Pons (tissue), 1 donor: ENCODE data around the gene SMCHD1.
A peak's percentile ranks its signal among the peaks of the same experiment; 100 is the strongest.
"Not testable (repeated sequence)": the region's sequence is repeated elsewhere in the genome, so short reads cannot be mapped to it uniquely, and the experiment has no call there.

Source experiments
- DNase-seq: peaks from one replicate; pipeline ENCODE4 v3.0.0-alpha.2; 2016; ENCODE audit warnings: low spot score

The SMCHD1 gene

GRCh38 chr18:2716394-2717326 is 61.1 kb downstream of the SMCHD1 start:
- peak; percentile 14 for DNase-seq

GRCh38 chr18:2717407-2717806 is 61.9 kb downstream of the SMCHD1 start:
- peak; percentile 6 for DNase-seq

GRCh38 chr18:2719040-2719439 is 63.5 kb downstream of the SMCHD1 start:
- DNase-seq = no peak

- DNase-seq = no peak
These were observed 67.7 kb downstream of the SMCHD1 start for GRCh38 chr18:2723207-2723606.

GRCh38 chr18:2729757-2730156 is 74.2 kb downstream of the SMCHD1 start:
- DNase-seq = no peak

GRCh38 chr18:2736823-2737222 is 81.3 kb downstream of the SMCHD1 start:
- DNase-seq = no peak

GRCh38 chr18:2740082-2740481 is 84.6 kb downstream of the SMCHD1 start:
- DNase-seq = not testable (repeated sequence)

GRCh38 chr18:2746274-2746673 is 90.7 kb downstream of the SMCHD1 start:
- DNase-seq = no peak

- DNase-seq = no peak
These were observed 102.8 kb downstream of the SMCHD1 start for GRCh38 chr18:2758309-2758708.

GRCh38 chr18:2774669-2775068 is 119.1 kb downstream of the SMCHD1 start:
- no peak for DNase-seq

- DNase-seq = no peak
These were observed 121.1 kb downstream of the SMCHD1 start for GRCh38 chr18:2776601-2777000.

GRCh38 chr18:2777241-2777640 is 121.7 kb downstream of the SMCHD1 start:
- no peak for DNase-seq

GRCh38 chr18:2780750-2781149 is 125.2 kb downstream of the SMCHD1 start:
- DNase-seq = no peak

GRCh38 chr18:2787225-2787624 is 131.7 kb downstream of the SMCHD1 start:
- DNase-seq = no peak

- no peak for DNase-seq
These were observed 136.9 kb downstream of the SMCHD1 start for GRCh38 chr18:2792395-2792794.

- DNase-seq = no peak
These were observed 138.6 kb downstream of the SMCHD1 start for GRCh38 chr18:2794159-2794558.

GRCh38 chr18:2797951-2798350 is 142.4 kb downstream of the SMCHD1 start:
- no peak for DNase-seq

GRCh38 chr18:2799369-2799768 is 143.8 kb downstream of the SMCHD1 start:
- DNase-seq = no peak

- DNase-seq = no peak
These were observed 150.7 kb downstream of the SMCHD1 start for GRCh38 chr18:2805970-2806943.

GRCh38 chr18:2808640-2809039 is 153.1 kb downstream of the SMCHD1 start:
- DNase-seq = not testable (repeated sequence)

- not testable (repeated sequence) for DNase-seq
These were observed 154.2 kb downstream of the SMCHD1 start for GRCh38 chr18:2809666-2810183.

GRCh38 chr18:2811416-2811815 is 155.9 kb downstream of the SMCHD1 start:
- DNase-seq = no peak
